HepG2 (cell line): ENCODE results near the gene PLXNC1. TPM values are rescaled to one million over a fixed set of nuclear protein-coding genes. Genes with fewer than 3 reads are reported as not detected.
A peak's percentile ranks its signal among the peaks of the same experiment; 100 is the strongest.

Experiments used
- ATAC-seq: fragments of 200-7000 bp; cut with Tn5 transposase; 3 replicates; pipeline ENCODE4 v1.9.1; 2020; ENCODE audit warnings: mild to moderate bottlenecking, moderate library complexity
- Bru-seq: library from RNA; stranded (reverse); fragments of 400-500 nt; gene quantifications from one replicate; lab custom pipeline; 2021; lab: Mats Ljungman, UMichigan
- BruChase-seq, 2 experiments: library from RNA; stranded (reverse); fragments of 400-500 nt; gene quantifications; one replicate each; lab custom pipeline; 2021; lab: Mats Ljungman, UMichigan
- BruUV-seq: library from RNA; stranded (reverse); fragments of 400-500 nt; replicated peaks from 2 replicates; lab custom pipeline; 2021; lab: Mats Ljungman, UMichigan
- CTCF ChIA-PET: fragments of 300-600 bp; formaldehyde crosslinking; extraction: SDS; loops from one replicate; lab custom pipeline; 2021; ENCODE audit warnings: low total read pairs, inconsistent platforms, low intra/inter-chr PET ratio; lab: Yijun Ruan, JAX
- POLR2A ChIA-PET: fragments of 350-600 bp; sonication (Branson Sonifier 250); formaldehyde crosslinking; loops from one replicate; lab custom pipeline; 2020; ENCODE audit warnings: antibody characterized with exemption, inconsistent platforms; lab: Yijun Ruan, JAX
- DNase-seq: peaks from one replicate; pipeline ENCODE4 v3.0.0-alpha.2; 2015; ENCODE audit warnings: low spot score
- FAIRE-seq: peaks from 3 replicates; lab custom pipeline; 2011; peaks lifted over from hg19 to GRCh38; lab: Jason Lieb, UNC
- H2AFZ ChIP-seq: one replicate; pipeline ENCODE4 v1.6.1; 2011; ENCODE audit warnings: low read length, inconsistent platforms
- H3K27ac ChIP-seq: fragments of 300-600 bp; 3 replicates; pipeline ENCODE4 v1.8.0; 2011; ENCODE audit warnings: mixed run types, mild to moderate bottlenecking, mixed read lengths, low read length, inconsistent platforms; ENCODE audit not compliant: insufficient read depth; ENCODE audit errors: extremely low read length
- H3K27me3 ChIP-seq, 2 experiments: fragments of 200-600 bp in 1 of 2; 2 replicates in 1 of 2; 3 replicates in 1 of 2; pipeline versions ENCODE4 v1.6.0 to v1.8.0; 2011; ENCODE audit warnings: low read length in 2 of 2, mild to moderate bottlenecking in 2 of 2, moderate library complexity in 2 of 2, inconsistent platforms in 1 of 2; ENCODE audit not compliant: insufficient read depth in 2 of 2, control insufficient read depth in 1 of 2
- H3K36me3 ChIP-seq, 2 experiments: fragments of 200-600 bp in 1 of 2; replicated peaks in 1 of 2; 2 replicates in 1 of 2; 3 replicates in 1 of 2; pipeline versions ENCODE4 v1.5.1 to v1.8.0; 2011; ENCODE audit warnings: low read length in 2 of 2, inconsistent platforms in 1 of 2; ENCODE audit not compliant: insufficient read depth in 2 of 2, control insufficient read depth in 1 of 2
- H3K4me1 ChIP-seq: 2 replicates; pipeline ENCODE4 v1.5.1; 2012; ENCODE audit warnings: low read length, inconsistent platforms; ENCODE audit not compliant: insufficient read depth
- H3K4me2 ChIP-seq: 2 replicates; pipeline ENCODE4 v1.6.0; 2011; ENCODE audit warnings: low read depth, low read length, inconsistent platforms
- H3K4me3 ChIP-seq, 3 experiments: fragments of 200-600 bp in 1 of 3; sonication (generic), shearing (Covaris generic) in 1 of 3; replicated peaks in 1 of 3; 2 replicates each; pipeline ENCODE4 v1.5.1; 2011 to 2016; ENCODE audit warnings: low read length in 3 of 3, inconsistent platforms in 2 of 3, low read depth in 2 of 3, mild to moderate bottlenecking in 2 of 3, control low read depth in 1 of 3, mixed read lengths in 1 of 3; ENCODE audit not compliant: insufficient read depth in 1 of 3
- H3K79me2 ChIP-seq: one replicate; pipeline ENCODE4 v1.6.1; 2011; ENCODE audit warnings: low read length, inconsistent platforms; ENCODE audit not compliant: insufficient read depth
- H3K9ac ChIP-seq: 2 replicates; pipeline ENCODE4 v1.6.0; 2011; ENCODE audit warnings: mild to moderate bottlenecking, low read depth, low read length, inconsistent platforms; ENCODE audit not compliant: insufficient read depth
- H3K9me3 ChIP-seq: 2 replicates; pipeline ENCODE4 v1.5.1; 2012; ENCODE audit warnings: mild to moderate bottlenecking, low read length
- H4K20me1 ChIP-seq: 2 replicates; pipeline ENCODE4 v1.6.0; 2011; ENCODE audit warnings: inconsistent platforms, mild to moderate bottlenecking, low read length, moderate library complexity; ENCODE audit not compliant: insufficient read depth
- GTF3A ChIP-seq: sonication (generic); formaldehyde crosslinking; conservative IDR thresholded peaks from 2 replicates; pipeline ENCODE4 v1.4.0; 2020; ENCODE audit warnings: mild to moderate bottlenecking, missing genetic modification reagents
- SAP130 ChIP-seq: IDR thresholded peaks from 2 replicates; pipeline ENCODE4 v1.6.1; 2016; ENCODE audit warnings: low read depth
- SATB2 ChIP-seq: sonication (generic); formaldehyde crosslinking; IDR thresholded peaks from 2 replicates; pipeline ENCODE4 v1.5.0; 2020; ENCODE audit warnings: missing genetic modification reagents
- WGBS: methylation state at CpG from one replicate; pipeline ENCODE4 v1.1.6; 2017; ENCODE audit warnings: low lambda C conversion rate; 5-methylcytosine and 5-hydroxymethylcytosine counted together
- in situ Hi-C: cut with HindIII; loops from 2 replicates; pipeline ENCODE4 v1.10.0; 2017; ENCODE audit warnings: low pct_unique_long_range_greater_than_20kb; ENCODE audit not compliant: extremely low pct_ligation_motif_present
- intact Hi-C: fragments of 100-400 bp; cut with micrococcal nuclease; formaldehyde crosslinking; loops from one replicate; pipeline ENCODE4 v1.10.0; 2022; ENCODE audit not compliant: unreplicated experiment
- long read RNA-seq, 2 experiments: library from RNA in 1 of 2; library from polyadenylated mRNA in 1 of 2; stranded (forward) in 1 of 2; unstranded in 1 of 2; transcript quantifications; one replicate each; pipeline ENCODE4 v2.0.0, GENCODE V29; 2019 to 2022
- polyA minus RNA-seq, 3 experiments: library from RNA; depleted of rRNA, polyadenylated mRNA; stranded (reverse); fragments of >200 nt; gene quantifications; 2 replicates each; pipeline ENCODE4 v1.2.3, GENCODE V29; 2011; ENCODE audit warnings: low replicate concordance in 1 of 3
- polyA plus RNA-seq, 8 experiments: library from polyadenylated mRNA; depleted of rRNA in 3 of 8; stranded (reverse) in 7 of 8; unstranded in 1 of 8; fragments of >200 nt; fragmentation: Illumina TruSeq in 4 of 8; extraction: Trizol in 4 of 8; gene quantifications; 2 replicates each; pipeline versions ENCODE4 v1.2.1 to v1.2.3, GENCODE V29; 2011 to 2016; ENCODE audit warnings: low read depth in 4 of 8, missing spikeins in 1 of 8, mixed read lengths in 1 of 8; ENCODE audit not compliant: insufficient read depth in 1 of 8
- total RNA-seq, 5 experiments: library from RNA; depleted of rRNA; stranded (reverse); fragments of >200 nt; fragmentation: Illumina TruSeq; extraction: Trizol; gene quantifications; 2 replicates each; pipeline ENCODE4 v1.2.3, GENCODE V29; 2016; ENCODE audit warnings: low read depth in 1 of 5
- TF ChIP-seq, protein P1 (sequence below): sonication (generic); formaldehyde crosslinking; IDR thresholded peaks from 2 replicates; pipeline ENCODE4 v1.5.1; 2020; ENCODE audit warnings: mild to moderate bottlenecking, missing genetic modification reagents, moderate library complexity
- TF ChIP-seq, protein P2 (sequence below): sonication (generic); formaldehyde crosslinking; IDR thresholded peaks from 2 replicates; pipeline ENCODE4 v1.4.0; 2020; ENCODE audit warnings: mild to moderate bottlenecking, missing genetic modification reagents
- TF ChIP-seq, protein P3 (sequence below): sonication (generic); formaldehyde crosslinking; IDR thresholded peaks from 2 replicates; pipeline ENCODE4 v1.4.0; 2020; ENCODE audit warnings: mild to moderate bottlenecking, missing genetic modification reagents

Gene PLXNC1
- 7.3 and 11.2 TPM in 2 replicates for total RNA-seq (2016; rRNA removed; fragmentation: Illumina TruSeq; extraction: Trizol)
- 8.1 and 9.0 TPM in 2 replicates for total RNA-seq (2016; cell fraction: cytosol; rRNA removed; fragmentation: Illumina TruSeq; extraction: Trizol; ENCODE audit: low read depth)
- total RNA-seq (2016; cell fraction: insoluble cytoplasmic fraction; rRNA removed; fragmentation: Illumina TruSeq; extraction: Trizol), result 6.3 and 12.7 TPM in 2 replicates
- 2.8 and 3.1 TPM in 2 replicates for total RNA-seq (2016; cell fraction: membrane; rRNA removed; fragmentation: Illumina TruSeq; extraction: Trizol)
- total RNA-seq (2016; cell fraction: nucleus; rRNA removed; fragmentation: Illumina TruSeq; extraction: Trizol), result 20.3 and 30.3 TPM in 2 replicates
- 6.0 and 6.6 TPM in 2 replicates for polyA plus RNA-seq (2011; rRNA removed)
- polyA plus RNA-seq (2011; cell fraction: cytosol; rRNA removed), result 2.7 and 3.6 TPM in 2 replicates
- 13.0 and 16.5 TPM in 2 replicates for polyA plus RNA-seq (2011; cell fraction: nucleus; rRNA removed)
- 4.8 and 5.2 TPM in 2 replicates for polyA plus RNA-seq (2012)
- 0.16 and 0.22 TPM in 2 replicates for polyA plus RNA-seq (2016; cell fraction: cytosol; fragmentation: Illumina TruSeq; extraction: Trizol; ENCODE audit: low read depth)
- 3.0 and 3.1 TPM in 2 replicates for polyA plus RNA-seq (2016; cell fraction: insoluble cytoplasmic fraction; fragmentation: Illumina TruSeq; extraction: Trizol; ENCODE audit: low read depth)
- polyA plus RNA-seq (2016; cell fraction: membrane; fragmentation: Illumina TruSeq; extraction: Trizol; ENCODE audit: low read depth), result 0.32 and 0.63 TPM in 2 replicates
- polyA plus RNA-seq (2016; cell fraction: nucleus; fragmentation: Illumina TruSeq; extraction: Trizol; ENCODE audit: insufficient read depth, low read depth), result 13.8 and 13.9 TPM in 2 replicates
- 0.37 and 27.7 TPM in 2 replicates for polyA minus RNA-seq (2011; rRNA and poly(A)+ RNA removed; ENCODE audit: low replicate concordance)
- polyA minus RNA-seq (2011; cell fraction: cytosol; rRNA and poly(A)+ RNA removed), result 6.3 and 6.7 TPM in 2 replicates
- 59.7 and 63.2 TPM in 2 replicates for polyA minus RNA-seq (2011; cell fraction: nucleus; rRNA and poly(A)+ RNA removed)
- Bru-seq, nascent RNA, result percentile 78 among the genes with signal in this experiment
- percentile 71 among the genes with signal in this experiment for BruChase-seq, experiment 1, labeled RNA remaining after a 6-hour chase
- BruChase-seq, experiment 2, labeled RNA remaining after a 2-hour chase, result percentile 71 among the genes with signal in this experiment
- long read RNA-seq, experiment 1, partial matches to known transcripts, result 0 of 2 reads
- long read RNA-seq, experiment 1, other reads (novel, unspliced or antisense), result 2 of 2 reads
- long read RNA-seq, experiment 2, partial matches to known transcripts, result 4 of 18 reads
- long read RNA-seq, experiment 2, other reads (novel, unspliced or antisense), result 14 of 18 reads

DNA sequence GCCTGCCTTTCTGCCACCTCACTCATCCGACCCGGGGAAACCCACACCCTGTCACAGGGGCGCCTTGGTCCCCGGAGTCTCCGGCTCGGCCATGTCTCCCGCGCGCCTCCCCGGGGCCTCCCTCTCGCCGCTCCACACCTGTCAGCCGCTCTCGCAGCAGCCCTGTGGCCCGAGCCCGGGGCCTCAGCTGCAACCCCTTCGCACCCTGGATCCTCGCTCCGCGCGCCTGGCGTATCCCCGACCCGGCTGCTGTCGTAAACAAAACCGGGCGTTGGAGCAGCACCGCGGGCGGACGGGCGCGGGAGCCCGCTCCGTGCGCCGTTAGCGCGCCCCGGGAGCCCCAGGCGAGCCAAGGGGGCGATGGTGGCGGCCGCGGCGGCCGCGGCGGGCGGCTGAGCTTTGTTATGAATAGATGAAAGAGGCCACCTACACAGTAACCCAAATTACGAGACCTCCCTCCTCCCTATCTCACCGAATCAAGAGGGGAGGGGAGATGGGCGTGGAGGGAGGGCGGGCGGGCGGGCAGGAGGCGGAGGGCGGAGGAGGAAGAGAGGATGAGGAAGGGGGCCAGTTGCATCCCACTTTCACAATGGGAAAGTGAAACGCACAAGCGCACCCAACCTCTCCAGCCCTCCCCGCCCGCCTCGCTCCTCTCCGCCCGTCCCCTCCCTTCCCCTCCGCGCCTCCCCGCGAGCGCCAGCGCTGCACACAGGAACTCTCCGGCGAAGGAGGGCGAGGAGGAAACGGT, at the start of gene PLXNC1:
Gene PLXNC1, plus strand, starts transcription at position 587 of the 748 bp plus-strand sequence. CDS start 395 bp downstream, outside the sequence.
- Histone ChIP-seq H3K9me3 (no peaks in the 10 kb centered on the region), H3K4me2 (peak within 1 kb of the TSS; percentile 83), H3K4me1 (peaks cover 62% of the 10 kb centered on the region), H3K79me2 (peaks cover 20% of the 10 kb centered on the region), H2AFZ (no peak within 1 kb of the TSS), H3K4me3 (peak within 1 kb of the TSS; percentile 67 to 90 (median 76)), H3K27ac (peak within 1 kb of the TSS; percentile 72), H3K36me3 (no peaks in the 10 kb centered on the region), H4K20me1 (no peaks in the 10 kb centered on the region), H3K9ac (peak within 1 kb of the TSS; percentile 72), H3K27me3 (peaks cover 0 to 12% of the 10 kb centered on the region in 2 experiments; a peak in 2 of 5 replicates)
- intact Hi-C loops, result loop anchor here (1.0 to 10.0 kb wide), 3 partner anchors 50 to 157 kb away; no protein-coding TSS in a partner anchor
- no TSS peak for BruUV-seq
- ATAC-seq (peak; percentile 2), FAIRE-seq (no peak), DNase-seq (no peak)
- ChIA-PET POLR2A (interaction anchor here (0.8 to 2.7 kb wide), 6 partner anchors 35 to 1326 kb away, joined by 3 to 22 read pairs (median 4); partner anchors contain the start of gene METAP2), CTCF (interaction anchor here (0.7 to 1.2 kb wide), 2 partner anchors 36 to 48 kb away, joined by 3 to 4 read pairs; no protein-coding TSS in a partner anchor)
- in situ Hi-C loops, result loop anchor here (5.0 to 25.0 kb wide), 3 partner anchors 287 to 614 kb away; no protein-coding TSS in a partner anchor
- 0% methylated on average over 22 of the region's 75 CpGs for WGBS
- TF ChIP-seq SAP130 (CRISPR knock-in tag) (peak; percentile 28), GTF3A (no peak), SATB2 (CRISPR knock-in tag) (no peak)
- TF ChIP-seq, protein P1, sequence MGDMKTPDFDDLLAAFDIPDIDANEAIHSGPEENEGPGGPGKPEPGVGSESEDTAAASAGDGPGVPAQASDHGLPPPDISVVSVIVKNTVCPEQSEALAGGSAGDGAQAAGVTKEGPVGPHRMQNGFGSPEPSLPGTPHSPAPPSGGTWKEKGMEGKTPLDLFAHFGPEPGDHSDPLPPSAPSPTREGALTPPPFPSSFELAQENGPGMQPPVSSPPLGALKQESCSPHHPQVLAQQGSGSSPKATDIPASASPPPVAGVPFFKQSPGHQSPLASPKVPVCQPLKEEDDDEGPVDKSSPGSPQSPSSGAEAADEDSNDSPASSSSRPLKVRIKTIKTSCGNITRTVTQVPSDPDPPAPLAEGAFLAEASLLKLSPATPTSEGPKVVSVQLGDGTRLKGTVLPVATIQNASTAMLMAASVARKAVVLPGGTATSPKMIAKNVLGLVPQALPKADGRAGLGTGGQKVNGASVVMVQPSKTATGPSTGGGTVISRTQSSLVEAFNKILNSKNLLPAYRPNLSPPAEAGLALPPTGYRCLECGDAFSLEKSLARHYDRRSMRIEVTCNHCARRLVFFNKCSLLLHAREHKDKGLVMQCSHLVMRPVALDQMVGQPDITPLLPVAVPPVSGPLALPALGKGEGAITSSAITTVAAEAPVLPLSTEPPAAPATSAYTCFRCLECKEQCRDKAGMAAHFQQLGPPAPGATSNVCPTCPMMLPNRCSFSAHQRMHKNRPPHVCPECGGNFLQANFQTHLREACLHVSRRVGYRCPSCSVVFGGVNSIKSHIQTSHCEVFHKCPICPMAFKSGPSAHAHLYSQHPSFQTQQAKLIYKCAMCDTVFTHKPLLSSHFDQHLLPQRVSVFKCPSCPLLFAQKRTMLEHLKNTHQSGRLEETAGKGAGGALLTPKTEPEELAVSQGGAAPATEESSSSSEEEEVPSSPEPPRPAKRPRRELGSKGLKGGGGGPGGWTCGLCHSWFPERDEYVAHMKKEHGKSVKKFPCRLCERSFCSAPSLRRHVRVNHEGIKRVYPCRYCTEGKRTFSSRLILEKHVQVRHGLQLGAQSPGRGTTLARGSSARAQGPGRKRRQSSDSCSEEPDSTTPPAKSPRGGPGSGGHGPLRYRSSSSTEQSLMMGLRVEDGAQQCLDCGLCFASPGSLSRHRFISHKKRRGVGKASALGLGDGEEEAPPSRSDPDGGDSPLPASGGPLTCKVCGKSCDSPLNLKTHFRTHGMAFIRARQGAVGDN (CRISPR knock-in tag), result peak; percentile 75
- TF ChIP-seq, protein P2, sequence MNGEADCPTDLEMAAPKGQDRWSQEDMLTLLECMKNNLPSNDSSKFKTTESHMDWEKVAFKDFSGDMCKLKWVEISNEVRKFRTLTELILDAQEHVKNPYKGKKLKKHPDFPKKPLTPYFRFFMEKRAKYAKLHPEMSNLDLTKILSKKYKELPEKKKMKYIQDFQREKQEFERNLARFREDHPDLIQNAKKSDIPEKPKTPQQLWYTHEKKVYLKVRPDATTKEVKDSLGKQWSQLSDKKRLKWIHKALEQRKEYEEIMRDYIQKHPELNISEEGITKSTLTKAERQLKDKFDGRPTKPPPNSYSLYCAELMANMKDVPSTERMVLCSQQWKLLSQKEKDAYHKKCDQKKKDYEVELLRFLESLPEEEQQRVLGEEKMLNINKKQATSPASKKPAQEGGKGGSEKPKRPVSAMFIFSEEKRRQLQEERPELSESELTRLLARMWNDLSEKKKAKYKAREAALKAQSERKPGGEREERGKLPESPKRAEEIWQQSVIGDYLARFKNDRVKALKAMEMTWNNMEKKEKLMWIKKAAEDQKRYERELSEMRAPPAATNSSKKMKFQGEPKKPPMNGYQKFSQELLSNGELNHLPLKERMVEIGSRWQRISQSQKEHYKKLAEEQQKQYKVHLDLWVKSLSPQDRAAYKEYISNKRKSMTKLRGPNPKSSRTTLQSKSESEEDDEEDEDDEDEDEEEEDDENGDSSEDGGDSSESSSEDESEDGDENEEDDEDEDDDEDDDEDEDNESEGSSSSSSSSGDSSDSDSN (CRISPR knock-in tag), result peak; percentile 36
- TF ChIP-seq, protein P3, sequence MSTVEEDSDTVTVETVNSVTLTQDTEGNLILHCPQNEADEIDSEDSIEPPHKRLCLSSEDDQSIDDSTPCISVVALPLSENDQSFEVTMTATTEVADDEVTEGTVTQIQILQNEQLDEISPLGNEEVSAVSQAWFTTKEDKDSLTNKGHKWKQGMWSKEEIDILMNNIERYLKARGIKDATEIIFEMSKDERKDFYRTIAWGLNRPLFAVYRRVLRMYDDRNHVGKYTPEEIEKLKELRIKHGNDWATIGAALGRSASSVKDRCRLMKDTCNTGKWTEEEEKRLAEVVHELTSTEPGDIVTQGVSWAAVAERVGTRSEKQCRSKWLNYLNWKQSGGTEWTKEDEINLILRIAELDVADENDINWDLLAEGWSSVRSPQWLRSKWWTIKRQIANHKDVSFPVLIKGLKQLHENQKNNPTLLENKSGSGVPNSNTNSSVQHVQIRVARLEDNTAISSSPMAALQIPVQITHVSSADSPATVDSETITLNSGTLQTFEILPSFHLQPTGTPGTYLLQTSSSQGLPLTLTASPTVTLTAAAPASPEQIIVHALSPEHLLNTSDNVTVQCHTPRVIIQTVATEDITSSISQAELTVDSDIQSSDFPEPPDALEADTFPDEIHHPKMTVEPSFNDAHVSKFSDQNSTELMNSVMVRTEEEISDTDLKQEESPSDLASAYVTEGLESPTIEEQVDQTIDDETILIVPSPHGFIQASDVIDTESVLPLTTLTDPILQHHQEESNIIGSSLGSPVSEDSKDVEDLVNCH, result no peak
